WTC11 (cell line): ENCODE data around the gene BMP8B. TPM values are rescaled to one million over a fixed set of nuclear protein-coding genes. Genes with fewer than 3 reads are reported as not detected.

Source experiments
- ATAC-seq: fragments of 200-7000 bp; cut with Tn5 transposase; 2 replicates; pipeline ENCODE4 v1.10.0; 2021; ENCODE audit warnings: mild to moderate bottlenecking, moderate library complexity
- CTCF ChIA-PET: fragments of 300-600 bp; sonication (Branson Sonifier 250); formaldehyde crosslinking; loops from one replicate; lab custom pipeline; 2021; ENCODE audit warnings: antibody characterized with exemption; lab: Charles Lee
- POLR2A ChIA-PET: fragments of 350-600 bp; sonication (Branson Sonifier 250); formaldehyde crosslinking; loops from one replicate; lab custom pipeline; 2021; ENCODE audit warnings: antibody characterized with exemption; lab: Charles Lee
- DNase-seq: peaks from one replicate; pipeline ENCODE4 v3.0.0; 2021; ENCODE audit warnings: low spot score
- H3K27ac Mint-ChIP-seq: 2 replicates; pipeline ENCODE4 v1.8.0; 2021; ENCODE audit warnings: mixed read lengths
- H3K27me3 Mint-ChIP-seq: 2 replicates; pipeline ENCODE4 v1.8.0; 2021; ENCODE audit warnings: low read depth, mild to moderate bottlenecking, moderate library complexity, mixed read lengths
- H3K36me3 Mint-ChIP-seq: 2 replicates; pipeline ENCODE4 v1.8.0; 2021; ENCODE audit warnings: mixed read lengths
- H3K4me1 Mint-ChIP-seq: 2 replicates; pipeline ENCODE4 v1.8.0; 2022; ENCODE audit warnings: mixed read lengths
- H3K4me3 Mint-ChIP-seq: 2 replicates; pipeline ENCODE4 v1.8.0; 2021; ENCODE audit warnings: mild to moderate bottlenecking, moderate library complexity, mixed read lengths
- H3K9me3 Mint-ChIP-seq: 2 replicates; pipeline ENCODE4 v1.8.0; 2021; ENCODE audit warnings: mixed read lengths
- ATF6 ChIP-seq: sonication (generic); formaldehyde crosslinking; IDR thresholded peaks from 2 replicates; pipeline ENCODE4 v1.8.1; 2023; ENCODE audit warnings: mild to moderate bottlenecking, missing genetic modification reagents
- CREB1 ChIP-seq: sonication (generic); formaldehyde crosslinking; IDR thresholded peaks from 2 replicates; pipeline ENCODE4 v1.8.0; 2023; ENCODE audit warnings: mild to moderate bottlenecking, missing genetic modification reagents
- ETV6 ChIP-seq: sonication (generic); formaldehyde crosslinking; IDR thresholded peaks from 2 replicates; pipeline ENCODE4 v1.8.1; 2022; ENCODE audit warnings: mild to moderate bottlenecking, missing genetic modification reagents
- FOXJ3 ChIP-seq: sonication (generic); formaldehyde crosslinking; IDR thresholded peaks from 2 replicates; pipeline ENCODE4 v1.9.0; 2021; ENCODE audit warnings: missing genetic modification reagents, mild to moderate bottlenecking, borderline replicate concordance
- FOXP1 ChIP-seq: sonication (generic); formaldehyde crosslinking; IDR thresholded peaks from 2 replicates; pipeline ENCODE4 v1.8.0; 2022; ENCODE audit warnings: missing genetic modification reagents, mild to moderate bottlenecking, moderate library complexity, borderline replicate concordance
- FOXP4 ChIP-seq: sonication (generic); formaldehyde crosslinking; IDR thresholded peaks from 2 replicates; pipeline ENCODE4 v1.8.0; 2022; ENCODE audit warnings: mild to moderate bottlenecking, missing genetic modification reagents
- HMGA2 ChIP-seq: fragments of 250-450 bp; sonication (Bioruptor Pico); IDR thresholded peaks from 2 replicates; pipeline ENCODE4 v1.4.0; 2021; ENCODE audit warnings: mild to moderate bottlenecking, moderate library complexity
- MLX ChIP-seq: sonication (generic); formaldehyde crosslinking; IDR thresholded peaks from 2 replicates; pipeline ENCODE4 v1.8.1; 2023; ENCODE audit warnings: mild to moderate bottlenecking, missing genetic modification reagents, moderate library complexity
- MYBL2 ChIP-seq: sonication (generic); formaldehyde crosslinking; IDR thresholded peaks from 2 replicates; pipeline ENCODE4 v1.8.1; 2023; ENCODE audit warnings: mild to moderate bottlenecking, moderate library complexity, missing genetic modification reagents
- NFATC4 ChIP-seq: fragments of 250-450 bp; sonication (Bioruptor Pico); IDR thresholded peaks from 2 replicates; pipeline ENCODE4 v1.9.0; 2021; ENCODE audit warnings: mild to moderate bottlenecking
- NFE2L1 ChIP-seq: sonication (generic); formaldehyde crosslinking; IDR thresholded peaks from 2 replicates; pipeline ENCODE4 v1.8.1; 2023; ENCODE audit warnings: missing genetic modification reagents
- NR1H2 ChIP-seq: sonication (generic); formaldehyde crosslinking; IDR thresholded peaks from 2 replicates; pipeline ENCODE4 v1.9.0; 2021; ENCODE audit warnings: mild to moderate bottlenecking, moderate library complexity, missing genetic modification reagents
- NR2C2 ChIP-seq: sonication (generic); formaldehyde crosslinking; IDR thresholded peaks from 2 replicates; pipeline ENCODE4 v1.8.0; 2022; ENCODE audit warnings: mild to moderate bottlenecking, missing genetic modification reagents
- SMAD3 ChIP-seq: sonication (generic); formaldehyde crosslinking; IDR thresholded peaks from 2 replicates; pipeline ENCODE4 v1.8.0; 2022; ENCODE audit warnings: missing genetic modification reagents, mild to moderate bottlenecking, borderline replicate concordance
- SP1 ChIP-seq: sonication (generic); formaldehyde crosslinking; conservative IDR thresholded peaks from 2 replicates; pipeline ENCODE4 v1.8.1; 2022; ENCODE audit warnings: missing genetic modification reagents
- TCF7 ChIP-seq: sonication (generic); formaldehyde crosslinking; IDR thresholded peaks from 2 replicates; pipeline ENCODE4 v1.8.0; 2022; ENCODE audit warnings: mild to moderate bottlenecking, low read depth, missing genetic modification reagents, moderate library complexity
- TEAD1 ChIP-seq: sonication (generic); formaldehyde crosslinking; IDR thresholded peaks from 2 replicates; pipeline ENCODE4 v1.8.0; 2022; ENCODE audit warnings: mild to moderate bottlenecking, missing genetic modification reagents
- TP53 ChIP-seq: sonication (generic); formaldehyde crosslinking; IDR thresholded peaks from 2 replicates; pipeline ENCODE4 v1.8.1; 2023; ENCODE audit warnings: mild to moderate bottlenecking, missing genetic modification reagents
- USF1 ChIP-seq: sonication (generic); formaldehyde crosslinking; IDR thresholded peaks from 2 replicates; pipeline ENCODE4 v1.8.0; 2022; ENCODE audit warnings: mild to moderate bottlenecking, missing genetic modification reagents
- USF2 ChIP-seq: sonication (generic); formaldehyde crosslinking; IDR thresholded peaks from 2 replicates; pipeline ENCODE4 v1.8.1; 2023; ENCODE audit warnings: mild to moderate bottlenecking, missing genetic modification reagents, moderate library complexity
- ZNF138 ChIP-seq: sonication (generic); formaldehyde crosslinking; conservative IDR thresholded peaks from 2 replicates; pipeline ENCODE4 v1.8.1; 2022; ENCODE audit warnings: mild to moderate bottlenecking, moderate library complexity, missing genetic modification reagents
- ZNF219 ChIP-seq: sonication (generic); formaldehyde crosslinking; IDR thresholded peaks from 2 replicates; pipeline ENCODE4 v1.8.0; 2023; ENCODE audit warnings: missing genetic modification reagents, mild to moderate bottlenecking, borderline replicate concordance
- ZNF232 ChIP-seq: sonication (generic); formaldehyde crosslinking; IDR thresholded peaks from 2 replicates; pipeline ENCODE4 v1.8.0; 2022; ENCODE audit warnings: mild to moderate bottlenecking, missing genetic modification reagents
- ZNF263 ChIP-seq: sonication (generic); formaldehyde crosslinking; IDR thresholded peaks from 2 replicates; pipeline ENCODE4 v1.8.1; 2022; ENCODE audit warnings: low read depth, mild to moderate bottlenecking, moderate library complexity, missing genetic modification reagents
- ZNF396 ChIP-seq: fragments of 250-450 bp; sonication (Bioruptor Pico); IDR thresholded peaks from 2 replicates; pipeline ENCODE4 v1.8.0; 2021; ENCODE audit warnings: mild to moderate bottlenecking, moderate library complexity, borderline replicate concordance
- ZNF425 ChIP-seq: fragments of 250-450 bp; sonication (Bioruptor Pico); conservative IDR thresholded peaks from 2 replicates; pipeline ENCODE4 v1.9.0; 2021; ENCODE audit warnings: mild to moderate bottlenecking
- total RNA-seq: library from RNA; stranded (reverse); gene quantifications from 3 replicates; pipeline ENCODE4 v1.2.3, GENCODE V29; 2021

BMP8B gene
- total RNA-seq, 1 experiment from 2014 or later: 0.74 TPM

GRCh38 chr1:39738622-39739366 is 49.9 kb downstream of the BMP8B start, which contains the start of gene PPIE (continued):
- TF ChIP-seq NR1H2: no peak
- 0 out of 2 replicates have a peak, but pooled peaks have one; percentile 35 for TF ChIP-seq ETV6
- TF ChIP-seq TEAD1 (CRISPR knock-in tag): peak; percentile 65
- no peak for TF ChIP-seq USF2 (CRISPR knock-in tag)
- TF ChIP-seq ZNF396 (CRISPR knock-in tag): no peak
- no peak for TF ChIP-seq ZNF425 (CRISPR knock-in tag)
- 0 out of 2 replicates have a peak, but pooled peaks have one; percentile 8 for TF ChIP-seq NFE2L1 (CRISPR knock-in tag)
- TF ChIP-seq CREB1: 0 out of 2 replicates have a peak, but pooled peaks have one; percentile 17
- TF ChIP-seq TP53 (CRISPR knock-in tag): no peak
- TF ChIP-seq SMAD3 (CRISPR knock-in tag): peak; percentile 44; the same call in 1 of the 2 replicates
- no peak for TF ChIP-seq ZNF138 (CRISPR knock-in tag)
- TF ChIP-seq MLX (CRISPR knock-in tag): no peak
- TF ChIP-seq ATF6 (CRISPR knock-in tag): no peak
- 0 out of 2 replicates have a peak, but pooled peaks have one; percentile 10 for TF ChIP-seq USF1 (CRISPR knock-in tag)
- no peak for TF ChIP-seq ZNF219 (CRISPR knock-in tag)
- no peak for TF ChIP-seq NR2C2 (CRISPR knock-in tag)
- no peak; the same call in 1 of the 2 replicates for TF ChIP-seq FOXP1 (CRISPR knock-in tag)
- peak; percentile 76 for TF ChIP-seq SP1
- 0 out of 2 replicates have a peak, but pooled peaks have one; percentile 65 for TF ChIP-seq ZNF232 (CRISPR knock-in tag)

- no peak overlapping the region for H3K4me3 Mint-ChIP-seq
- CTCF ChIA-PET: interaction anchor here (1.0 to 2.2 kb wide), 5 partner anchors 23 to 199 kb away, joined by 3 to 16 read pairs (median 7); partner anchors contain the start of gene PABPC4
- H3K4me1 Mint-ChIP-seq: peaks cover 13% of the 10 kb centered on the region
- no peak for DNase-seq
- no peak for ATAC-seq
- no peak overlapping the region for H3K27ac Mint-ChIP-seq
- peaks cover 3% of the 10 kb centered on the region; the same call in 1 of the 2 replicates for H3K9me3 Mint-ChIP-seq
- H3K27me3 Mint-ChIP-seq: peaks cover 59% of the 10 kb centered on the region
- POLR2A ChIA-PET: no interaction called here
- peaks cover 19% of the 10 kb centered on the region for H3K36me3 Mint-ChIP-seq
- TF ChIP-seq NFATC4 (CRISPR knock-in tag) (no peak), ZNF263 (CRISPR knock-in tag) (no peak), ATF6 (CRISPR knock-in tag) (no peak), FOXJ3 (CRISPR knock-in tag) (no peak), TCF7 (CRISPR knock-in tag) (no peak), MYBL2 (CRISPR knock-in tag) (no peak), HMGA2 (CRISPR knock-in tag) (no peak), FOXP4 (no peak)
These were observed 51.0 kb downstream of the BMP8B start for GRCh38 chr1:39737546-39738169.
